GM12872 (cell line): Measurements from ENCODE around the gene MAS1L.

Experiments used
- TF ChIP-seq, protein P1 (sequence below): IDR thresholded peaks from 3 replicates; pipeline ENCODE4 v1.5.1; 2011; ENCODE audit warnings: low read depth, mild to moderate bottlenecking, low read length, moderate library complexity; ENCODE audit not compliant: insufficient read depth

The MAS1L gene

DNA sequence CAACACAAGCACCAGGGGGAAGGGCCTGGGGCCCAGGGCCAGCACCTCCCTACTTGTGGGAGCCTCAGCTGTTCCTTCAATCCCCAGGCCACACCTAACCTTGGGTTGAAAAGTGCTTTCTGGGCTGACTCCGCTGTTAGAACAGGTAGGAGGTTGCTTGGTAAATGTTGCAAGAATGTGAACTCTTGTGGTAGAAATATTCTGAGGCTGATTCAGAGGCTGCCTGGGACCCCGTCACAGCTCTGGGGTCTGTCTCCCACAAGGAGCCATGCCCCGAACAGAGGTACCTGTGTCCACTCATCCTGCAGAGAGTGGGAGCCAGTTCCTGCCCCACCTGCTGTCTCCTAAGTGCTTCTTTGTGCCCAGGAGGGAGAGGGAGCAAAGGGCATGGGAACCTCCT, 14.4 kb upstream of the MAS1L start:
- TF ChIP-seq, protein P1, sequence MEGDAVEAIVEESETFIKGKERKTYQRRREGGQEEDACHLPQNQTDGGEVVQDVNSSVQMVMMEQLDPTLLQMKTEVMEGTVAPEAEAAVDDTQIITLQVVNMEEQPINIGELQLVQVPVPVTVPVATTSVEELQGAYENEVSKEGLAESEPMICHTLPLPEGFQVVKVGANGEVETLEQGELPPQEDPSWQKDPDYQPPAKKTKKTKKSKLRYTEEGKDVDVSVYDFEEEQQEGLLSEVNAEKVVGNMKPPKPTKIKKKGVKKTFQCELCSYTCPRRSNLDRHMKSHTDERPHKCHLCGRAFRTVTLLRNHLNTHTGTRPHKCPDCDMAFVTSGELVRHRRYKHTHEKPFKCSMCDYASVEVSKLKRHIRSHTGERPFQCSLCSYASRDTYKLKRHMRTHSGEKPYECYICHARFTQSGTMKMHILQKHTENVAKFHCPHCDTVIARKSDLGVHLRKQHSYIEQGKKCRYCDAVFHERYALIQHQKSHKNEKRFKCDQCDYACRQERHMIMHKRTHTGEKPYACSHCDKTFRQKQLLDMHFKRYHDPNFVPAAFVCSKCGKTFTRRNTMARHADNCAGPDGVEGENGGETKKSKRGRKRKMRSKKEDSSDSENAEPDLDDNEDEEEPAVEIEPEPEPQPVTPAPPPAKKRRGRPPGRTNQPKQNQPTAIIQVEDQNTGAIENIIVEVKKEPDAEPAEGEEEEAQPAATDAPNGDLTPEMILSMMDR = no peak

DNA sequence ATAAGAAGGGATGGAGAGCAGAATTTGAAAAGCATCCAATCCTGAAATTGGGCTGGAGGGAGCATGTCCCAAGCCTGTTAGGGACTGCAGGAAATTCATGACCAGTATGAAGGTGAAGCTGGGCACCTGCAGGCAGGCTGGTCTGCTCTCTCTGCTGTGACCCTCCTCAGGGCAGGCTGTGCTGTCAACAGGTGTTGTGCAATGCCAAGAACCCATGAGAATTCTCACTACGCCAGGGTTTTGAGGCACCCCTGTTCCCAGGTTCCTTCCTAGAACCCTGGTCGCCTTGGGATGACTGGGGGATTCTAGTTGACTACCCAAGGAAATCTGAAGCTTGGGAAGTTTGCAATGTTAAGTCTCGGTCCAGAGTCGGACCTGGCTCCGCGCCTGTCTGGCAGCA, 13.3 kb upstream of the MAS1L start:
- TF ChIP-seq, protein P1 = no peak

DNA sequence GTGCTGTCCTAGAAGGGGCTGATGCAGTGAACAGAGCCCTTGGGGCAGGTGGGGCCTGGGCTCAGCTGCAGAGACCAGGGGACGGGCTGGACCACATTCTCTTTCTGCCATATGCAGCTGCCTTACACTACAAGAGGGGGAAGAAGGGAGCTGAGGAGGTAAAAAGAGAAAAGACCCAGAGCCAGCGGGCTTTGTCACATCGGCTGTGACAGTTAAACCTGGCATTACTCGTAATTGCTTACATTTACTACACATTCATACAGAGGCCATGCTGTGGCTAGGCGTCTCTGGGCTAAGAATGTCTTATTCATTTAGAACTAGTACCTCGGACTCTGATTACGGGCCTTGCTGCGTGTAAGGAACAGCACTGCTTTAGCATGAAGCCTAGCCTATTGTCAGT, 12.8 kb upstream of the MAS1L start:
- TF ChIP-seq, protein P1 = no peak

DNA sequence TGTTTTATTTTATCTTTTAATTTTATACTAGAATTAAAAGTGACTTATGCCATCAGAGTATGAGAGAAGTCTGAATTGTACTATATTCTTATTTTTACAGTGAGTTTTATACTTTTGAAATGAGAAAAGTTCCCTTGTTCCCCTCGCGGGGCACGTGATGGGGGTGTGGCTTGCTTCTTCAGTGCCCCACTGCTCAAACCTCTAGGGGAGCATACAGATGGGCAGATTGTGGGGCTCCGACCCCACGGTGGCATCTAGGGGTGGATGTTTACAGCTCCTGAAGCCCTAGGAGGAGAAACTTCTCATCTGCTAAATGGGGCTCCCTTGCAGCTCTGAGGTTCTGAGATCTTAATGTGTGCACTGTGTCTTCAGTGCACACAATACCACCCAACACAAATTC, 11.9 kb upstream of the MAS1L start:
- TF ChIP-seq, protein P1 = no peak

DNA sequence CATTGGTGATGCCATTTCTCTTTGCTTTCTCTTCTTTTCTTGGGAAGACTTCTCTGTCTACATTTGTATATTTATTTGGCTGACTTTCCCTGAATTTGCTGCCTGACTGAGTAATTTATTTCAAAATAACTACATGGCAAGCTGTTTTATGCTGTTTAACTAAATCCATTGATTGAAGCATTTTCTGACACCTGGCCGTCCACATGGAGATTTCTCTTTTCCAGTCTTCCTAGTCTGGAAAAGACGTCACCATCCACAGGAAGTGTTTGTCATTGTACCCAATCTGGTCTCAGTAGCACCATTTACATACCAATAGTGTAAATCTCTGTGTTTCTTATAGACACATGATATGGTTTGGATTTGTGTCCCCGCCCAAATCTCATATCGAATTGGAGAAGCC, 9.2 kb upstream of the MAS1L start:
- TF ChIP-seq, protein P1 = no peak

DNA sequence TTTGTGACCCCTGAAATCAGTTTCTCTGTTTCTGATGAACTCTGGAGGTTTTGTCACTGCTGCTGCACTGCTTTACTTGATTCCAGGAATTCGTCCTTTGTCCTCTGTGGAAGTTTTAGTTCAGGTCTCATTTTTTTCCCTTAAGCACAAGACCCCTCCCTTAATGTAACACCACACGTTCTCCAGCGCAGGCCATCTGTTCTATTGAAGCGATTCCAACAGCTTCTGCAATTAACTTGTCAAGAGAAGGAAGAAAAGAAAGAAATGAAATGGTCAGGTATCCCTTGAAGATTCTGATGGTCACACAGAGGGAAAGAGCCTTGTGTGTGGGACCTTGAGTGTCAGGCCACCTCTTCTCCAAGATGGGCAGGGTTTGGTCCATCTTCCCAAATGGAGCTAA, 7.8 kb upstream of the MAS1L start:
- TF ChIP-seq, protein P1 = no peak

DNA sequence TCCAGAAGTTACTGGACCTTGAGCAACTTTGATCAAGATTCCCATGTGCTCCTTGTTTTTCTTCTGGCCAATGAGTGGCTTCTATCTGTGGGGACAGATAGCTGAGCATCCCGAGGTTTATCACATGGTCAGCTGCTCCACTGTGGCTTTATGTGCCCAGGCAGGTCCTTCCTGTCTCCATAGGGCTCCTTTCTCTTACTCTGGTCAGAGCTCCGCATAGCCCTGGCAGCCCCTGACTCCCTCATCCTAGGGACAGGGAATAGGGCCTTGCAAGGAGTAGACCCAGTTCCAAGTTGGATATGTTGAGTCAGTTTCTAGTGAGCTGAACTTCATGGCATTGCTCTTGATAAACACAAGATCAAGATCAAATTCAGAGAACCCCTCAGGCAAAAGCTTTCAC, 6.4 kb upstream of the MAS1L start:
- TF ChIP-seq, protein P1 = no peak

DNA sequence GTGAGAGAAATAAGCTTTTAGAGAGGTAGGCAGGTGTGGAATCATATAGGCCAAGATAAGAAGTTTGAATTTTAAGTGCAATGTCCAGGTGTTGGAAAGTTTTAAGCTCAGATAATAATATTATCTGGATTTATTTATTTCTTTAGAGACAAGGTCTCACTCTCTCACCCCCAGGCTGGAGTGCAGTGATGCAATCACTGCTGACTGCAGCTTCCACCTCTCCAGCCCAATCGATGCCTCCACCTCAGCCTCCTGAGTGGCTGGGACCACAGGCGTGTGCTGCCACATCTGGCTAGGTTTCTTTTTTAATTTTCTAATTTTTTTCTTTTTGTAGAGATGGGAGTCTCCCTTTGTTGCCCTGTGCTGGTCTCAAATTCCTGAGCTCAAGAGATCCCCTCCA, 5.5 kb upstream of the MAS1L start:
- TF ChIP-seq, protein P1 = no peak
